NT2/D1 (cell line): ENCODE measurements around the gene CAPZB.

Source experiments
- DNase-seq: peaks from one replicate; pipeline ENCODE4 v3.0.0-alpha.2; 2011; ENCODE audit warnings: low read depth, low spot score
- H3K27me3 ChIP-seq: 2 replicates; pipeline ENCODE4 v1.6.0; 2011; ENCODE audit warnings: mild to moderate bottlenecking; ENCODE audit not compliant: insufficient read length, insufficient read depth
- H3K36me3 ChIP-seq: 2 replicates; pipeline ENCODE4 v1.6.1; 2011; ENCODE audit warnings: mild to moderate bottlenecking, low read length, mixed read lengths; ENCODE audit not compliant: insufficient read depth, insufficient read length
- H3K4me1 ChIP-seq: 2 replicates; pipeline ENCODE4 v1.5.1; 2011; ENCODE audit not compliant: insufficient read depth, insufficient read length
- H3K4me3 ChIP-seq: 2 replicates; pipeline ENCODE4 v1.5.1; 2011; ENCODE audit warnings: low read depth; ENCODE audit not compliant: insufficient read length
- H3K9ac ChIP-seq: 2 replicates; pipeline ENCODE4 v1.6.0; 2011; ENCODE audit warnings: low read depth; ENCODE audit not compliant: insufficient read length
- H3K9me3 ChIP-seq: 2 replicates; pipeline ENCODE4 v1.5.1; 2011; ENCODE audit warnings: mild to moderate bottlenecking, low read length; ENCODE audit not compliant: insufficient read depth
- SUZ12 ChIP-seq: IDR thresholded peaks from 2 replicates; pipeline ENCODE4 v1.6.1; 2011; ENCODE audit not compliant: insufficient read length, insufficient read depth; ENCODE audit errors: extremely low read depth
- YY1 ChIP-seq: IDR thresholded peaks from 2 replicates; pipeline ENCODE4 v1.6.1; 2011; ENCODE audit not compliant: insufficient read length, insufficient read depth
- ZNF274 ChIP-seq: IDR thresholded peaks from 2 replicates; pipeline ENCODE4 v1.6.1; 2011; ENCODE audit warnings: mild to moderate bottlenecking, low read depth, low read length

CAPZB gene

GRCh38 chr1:19376428-19377372, 108.6 kb downstream of the CAPZB start:
- Histone ChIP-seq H3K4me3 (no peak overlapping the region), H3K36me3 (peaks cover 86% of the 10 kb centered on the region), H3K4me1 (no peaks in the 10 kb centered on the region), H3K9ac (no peak overlapping the region), H3K9me3 (peaks cover 16% of the 10 kb centered on the region; the same call in 1 of the 2 replicates), H3K27me3 (no peaks in the 10 kb centered on the region)
- DNase-seq: no peak
- TF ChIP-seq ZNF274 (no peak), SUZ12 (no peak), YY1 (no peak)

DNA sequence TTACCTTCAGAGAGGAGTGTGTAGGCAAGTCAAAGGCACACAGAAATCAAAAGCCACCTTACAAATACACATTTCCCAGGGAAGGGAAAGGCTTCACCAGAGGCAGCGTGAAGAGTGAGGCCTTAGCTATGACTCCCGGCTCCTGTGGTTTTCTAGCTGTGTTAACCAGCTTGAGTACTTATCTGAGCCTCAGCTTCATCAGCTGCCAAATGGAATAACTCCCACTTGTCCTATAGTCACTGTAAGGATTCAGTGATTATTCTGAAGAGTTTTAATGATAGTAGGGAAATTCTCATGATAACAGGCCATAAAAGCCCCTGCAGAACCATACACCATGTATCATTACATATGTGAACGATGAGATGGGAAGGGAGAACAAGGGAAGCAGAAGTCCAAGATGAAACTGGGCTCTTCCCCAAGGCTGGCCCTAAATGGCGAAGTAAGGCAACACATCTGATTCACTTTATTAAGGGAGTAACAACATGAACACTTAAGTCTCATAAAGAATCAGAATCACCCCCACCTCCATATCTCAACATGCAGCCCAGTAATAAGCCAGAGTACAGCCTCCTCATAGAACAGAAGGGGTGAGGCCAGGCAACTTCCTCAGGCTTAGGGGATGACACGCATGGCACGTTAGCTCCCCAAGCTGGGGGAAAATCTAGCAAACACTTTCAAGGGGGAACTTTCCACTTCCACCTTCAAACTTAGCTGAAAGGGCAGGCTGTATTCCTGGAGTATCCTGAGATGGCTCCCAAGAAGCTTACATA, 109.5 kb downstream of the CAPZB start:
- Histone ChIP-seq H3K4me1 (no peaks in the 10 kb centered on the region), H3K4me3 (no peak overlapping the region), H3K27me3 (no peaks in the 10 kb centered on the region), H3K36me3 (peaks cover 89% of the 10 kb centered on the region), H3K9me3 (peaks cover 16% of the 10 kb centered on the region; the same call in 1 of the 2 replicates), H3K9ac (no peak overlapping the region)
- TF ChIP-seq ZNF274: no peak
- TF ChIP-seq YY1: no peak
- no peak for TF ChIP-seq SUZ12
- DNase-seq: no peak

GRCh38 chr1:19374926-19375325, 110.4 kb downstream of the CAPZB start:
- TF ChIP-seq YY1 (no peak), SUZ12 (no peak)
- Histone ChIP-seq H3K9ac (no peak overlapping the region), H3K27me3 (no peaks in the 10 kb centered on the region), H3K36me3 (peaks cover 85% of the 10 kb centered on the region), H3K4me3 (no peak overlapping the region), H3K9me3 (peaks cover 16% of the 10 kb centered on the region; the same call in 1 of the 2 replicates), H3K4me1 (no peaks in the 10 kb centered on the region)
- no peak for DNase-seq

DNA sequence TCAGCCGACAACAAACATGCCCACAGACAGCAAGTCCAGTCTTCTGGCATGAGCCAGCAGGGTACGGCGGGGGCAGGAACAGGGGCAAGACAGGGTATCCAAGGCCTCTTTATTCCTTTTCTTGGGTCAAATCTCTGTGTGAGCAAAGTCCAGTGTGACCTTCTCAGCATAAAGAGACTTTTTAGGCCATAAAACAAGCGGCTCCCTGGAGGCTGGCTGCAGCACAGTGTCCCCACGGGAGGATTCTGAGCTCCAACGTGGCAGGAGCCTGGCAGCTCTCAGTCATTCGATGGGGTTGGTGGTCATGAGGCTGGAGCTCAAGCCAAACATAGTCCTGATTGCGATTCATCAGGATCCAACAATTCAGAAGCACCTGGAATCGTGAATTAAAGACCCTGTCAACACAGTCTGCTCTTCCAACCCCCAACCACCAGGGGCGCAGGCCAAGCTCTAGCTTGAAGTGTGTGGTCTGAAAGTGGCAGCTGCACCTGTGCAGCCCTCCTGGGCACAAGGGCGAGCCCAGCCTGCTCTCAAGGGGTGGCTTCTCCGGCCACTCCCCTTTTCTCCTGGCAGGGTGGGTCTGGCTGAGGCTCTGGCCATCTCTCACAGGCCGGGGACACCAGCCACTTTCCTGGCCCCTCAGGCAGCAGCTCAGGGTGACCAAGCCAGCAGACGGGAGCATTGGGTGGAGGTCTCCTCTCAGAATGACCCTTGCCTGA, 111.1 kb downstream of the CAPZB start:
- Histone ChIP-seq H3K4me3 (no peak overlapping the region), H3K27me3 (no peaks in the 10 kb centered on the region), H3K9ac (no peak overlapping the region), H3K9me3 (peaks cover 16% of the 10 kb centered on the region; the same call in 1 of the 2 replicates), H3K36me3 (peaks cover 79% of the 10 kb centered on the region), H3K4me1 (no peaks in the 10 kb centered on the region)
- TF ChIP-seq YY1 (no peak), SUZ12 (no peak), ZNF274 (no peak)
- DNase-seq: no peak

DNA sequence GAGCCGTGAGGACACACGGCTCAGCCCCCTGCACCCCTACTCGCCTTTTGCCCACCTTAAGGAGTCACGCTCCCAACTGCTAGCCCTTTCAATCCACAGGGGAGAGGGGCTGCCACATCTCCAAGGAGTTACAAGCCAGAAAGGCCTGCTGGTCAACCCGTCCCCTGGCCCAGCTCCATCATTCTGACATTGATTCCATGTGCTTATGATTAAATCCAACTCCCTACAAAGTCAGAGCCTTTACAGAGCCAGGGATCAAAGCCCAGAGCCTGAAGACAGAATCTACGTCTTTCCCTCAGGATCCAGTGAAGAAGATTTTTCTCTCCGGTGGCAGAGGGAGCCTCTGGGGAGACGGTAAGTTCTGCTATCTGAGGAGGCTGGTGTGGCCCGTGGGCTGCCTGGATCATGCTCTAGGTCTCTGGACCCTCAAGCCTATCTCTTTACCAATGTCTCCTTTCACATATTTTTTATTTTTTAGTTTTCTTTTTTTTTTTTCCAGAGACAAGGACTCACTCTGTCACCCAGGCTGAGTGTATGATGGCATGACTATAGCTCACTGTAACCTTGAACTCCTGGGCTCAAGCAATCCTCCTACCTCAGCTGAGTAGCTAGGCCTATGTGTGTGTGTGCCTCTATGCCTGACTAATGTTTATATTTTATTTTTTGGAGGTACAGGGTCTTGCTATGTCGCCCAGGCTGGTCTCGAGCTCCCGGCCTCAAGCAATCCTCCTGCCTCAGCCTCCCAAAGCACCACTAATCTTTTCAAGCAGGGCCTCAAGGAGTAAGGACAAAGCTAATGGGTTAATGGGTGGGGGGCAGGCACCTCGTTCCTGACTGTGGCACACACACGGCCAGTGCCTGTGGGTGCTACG, 111.9 kb downstream of the CAPZB start:
- H3K27me3 ChIP-seq: no peaks in the 10 kb centered on the region
- TF ChIP-seq SUZ12 (no peak), YY1 (no peak), ZNF274 (no peak)
- no peak overlapping the region for H3K9ac ChIP-seq
- no peak for DNase-seq
- peaks cover 16% of the 10 kb centered on the region; the same call in 1 of the 2 replicates for H3K9me3 ChIP-seq
- no peak overlapping the region for H3K4me3 ChIP-seq
- H3K4me1 ChIP-seq: no peaks in the 10 kb centered on the region
- peaks cover 77% of the 10 kb centered on the region for H3K36me3 ChIP-seq

DNA sequence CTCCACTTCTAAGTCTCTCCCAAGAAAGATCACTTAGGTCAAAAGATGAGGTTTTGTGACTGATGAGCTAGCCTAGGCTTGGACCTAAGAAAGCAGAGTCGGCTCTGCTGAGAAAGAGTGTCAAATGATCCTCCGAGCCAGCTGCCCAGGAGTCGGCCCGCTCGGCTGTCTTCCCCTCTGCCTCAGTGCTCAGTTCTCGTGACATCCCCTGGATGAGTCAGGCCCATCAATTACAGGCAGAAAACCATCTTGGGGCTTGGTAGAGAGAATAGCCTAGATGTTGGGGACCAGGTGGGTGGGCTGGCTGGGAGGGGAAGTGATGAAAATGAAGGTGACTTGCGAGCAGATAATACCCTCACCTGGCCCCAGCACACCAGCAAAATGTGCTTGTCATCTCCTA, 112.7 kb downstream of the CAPZB start:
- Histone ChIP-seq H3K9me3 (peaks cover 10% of the 10 kb centered on the region; the same call in 1 of the 2 replicates), H3K36me3 (peaks cover 73% of the 10 kb centered on the region), H3K27me3 (no peaks in the 10 kb centered on the region), H3K4me3 (no peak overlapping the region), H3K4me1 (no peaks in the 10 kb centered on the region), H3K9ac (no peak overlapping the region)
- TF ChIP-seq YY1: no peak
- no peak for TF ChIP-seq ZNF274
- TF ChIP-seq SUZ12: no peak
- no peak for DNase-seq
